GM23248 (cell line): ENCODE results near the gene GPBAR1.

Experiments
- EZH2 ChIP-seq: fragments of 200-600 bp; sonication (generic); IDR thresholded peaks from 2 replicates; pipeline ENCODE4 v1.6.1; 2018; ENCODE audit warnings: antibody characterized with exemption, mild to moderate bottlenecking; ENCODE audit not compliant: insufficient read depth, poor library complexity, severe bottlenecking
- EZH2phosphoT487 ChIP-seq: fragments of 200-600 bp; sonication (generic); IDR thresholded peaks from 2 replicates; pipeline ENCODE4 v1.6.1; 2018; ENCODE audit warnings: antibody characterized with exemption, moderate library complexity, mild to moderate bottlenecking, low read depth; ENCODE audit not compliant: insufficient read depth

DNA sequence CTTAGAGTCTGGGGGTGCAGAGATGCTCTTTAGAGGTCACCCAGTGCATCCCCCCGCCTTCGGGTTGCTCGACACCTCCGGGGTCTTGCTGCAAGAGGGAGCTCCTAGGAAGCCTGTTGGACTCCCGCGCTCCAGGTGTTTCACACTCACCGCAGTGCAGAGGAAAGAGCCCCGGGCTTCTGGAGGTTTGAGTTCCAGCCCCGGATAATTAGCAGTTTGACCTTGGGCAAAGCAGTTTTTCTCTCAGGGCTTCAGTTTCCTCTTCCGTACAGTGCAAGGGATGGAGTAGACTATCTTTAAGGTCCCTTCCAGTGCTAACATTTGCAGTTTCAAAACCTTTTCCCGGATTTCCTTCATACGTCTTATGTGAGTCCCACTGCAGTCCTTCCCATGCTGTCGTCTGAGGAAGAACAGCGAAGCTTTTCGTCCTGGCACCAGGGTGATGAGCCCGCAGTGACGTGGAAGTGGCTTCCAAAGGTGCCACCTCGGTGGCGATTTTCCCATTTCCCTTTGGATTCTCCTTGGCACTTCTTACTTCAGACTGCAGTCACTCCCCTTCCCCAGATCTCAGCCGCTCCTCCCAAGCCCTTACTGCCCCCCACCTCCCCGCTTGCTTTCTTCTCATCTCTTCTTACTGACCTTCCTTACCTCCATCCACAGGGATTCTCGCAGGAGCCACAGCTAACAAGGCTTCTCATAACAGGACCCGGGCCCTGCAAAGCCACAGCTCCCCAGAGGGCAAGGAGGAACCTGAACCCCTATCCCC is 10.1 kb downstream of the GPBAR1 start:
- no peak for TF ChIP-seq EZH2
- TF ChIP-seq EZH2phosphoT487, result no peak
